Measurements from ENCODE around the gene ZBTB40.

- TF ChIP-seq, protein P1, sequence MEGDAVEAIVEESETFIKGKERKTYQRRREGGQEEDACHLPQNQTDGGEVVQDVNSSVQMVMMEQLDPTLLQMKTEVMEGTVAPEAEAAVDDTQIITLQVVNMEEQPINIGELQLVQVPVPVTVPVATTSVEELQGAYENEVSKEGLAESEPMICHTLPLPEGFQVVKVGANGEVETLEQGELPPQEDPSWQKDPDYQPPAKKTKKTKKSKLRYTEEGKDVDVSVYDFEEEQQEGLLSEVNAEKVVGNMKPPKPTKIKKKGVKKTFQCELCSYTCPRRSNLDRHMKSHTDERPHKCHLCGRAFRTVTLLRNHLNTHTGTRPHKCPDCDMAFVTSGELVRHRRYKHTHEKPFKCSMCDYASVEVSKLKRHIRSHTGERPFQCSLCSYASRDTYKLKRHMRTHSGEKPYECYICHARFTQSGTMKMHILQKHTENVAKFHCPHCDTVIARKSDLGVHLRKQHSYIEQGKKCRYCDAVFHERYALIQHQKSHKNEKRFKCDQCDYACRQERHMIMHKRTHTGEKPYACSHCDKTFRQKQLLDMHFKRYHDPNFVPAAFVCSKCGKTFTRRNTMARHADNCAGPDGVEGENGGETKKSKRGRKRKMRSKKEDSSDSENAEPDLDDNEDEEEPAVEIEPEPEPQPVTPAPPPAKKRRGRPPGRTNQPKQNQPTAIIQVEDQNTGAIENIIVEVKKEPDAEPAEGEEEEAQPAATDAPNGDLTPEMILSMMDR (IDR thresholded peaks at IDR 0.05): no peak
- TF ChIP-seq POLR2AphosphoS5 (IDR thresholded peaks at IDR 0.05): no peak
- no peak for TF ChIP-seq EP300 (IDR thresholded peaks at IDR 0.05)
- TF ChIP-seq POLR2A (IDR thresholded peaks at IDR 0.05; ENCODE audit: low read depth): no peak
Measured at GRCh38 chr1:22437573-22437972, 14.1 kb upstream of the ZBTB40 start.

Data from esophagus muscularis mucosa (tissue), 4 donors.